Astrocyte (in vitro differentiated cells and primary cell): ENCODE data around the gene RPGRIP1L. TPM values are rescaled to one million over a fixed set of nuclear protein-coding genes. Genes with fewer than 3 reads are reported as not detected.

Experiments
- DNase-seq: peaks from one replicate; pipeline ENCODE4 v3.0.0-alpha.2; 2010; ENCODE audit warnings: low read depth
- FAIRE-seq: peaks from 2 replicates; lab custom pipeline; 2011; peaks lifted over from hg19 to GRCh38; lab: Jason Lieb, UNC
- H2AFZ ChIP-seq: 2 replicates; pipeline ENCODE4 v1.6.0; 2012; ENCODE audit warnings: low read depth, low read length, inconsistent platforms
- H3K27ac ChIP-seq: 2 replicates; pipeline ENCODE4 v1.5.1; 2011; ENCODE audit warnings: low read depth, low read length, inconsistent platforms
- H3K27me3 ChIP-seq: 2 replicates; pipeline ENCODE4 v1.6.0; 2011; ENCODE audit warnings: low read length, inconsistent platforms; ENCODE audit not compliant: insufficient read depth
- H3K36me3 ChIP-seq: 2 replicates; pipeline ENCODE4 v1.5.1; 2011; ENCODE audit warnings: low read length, inconsistent platforms; ENCODE audit not compliant: insufficient read depth
- H3K4me1 ChIP-seq: 2 replicates; pipeline ENCODE4 v1.5.1; 2011; ENCODE audit warnings: low read length, inconsistent platforms; ENCODE audit not compliant: insufficient read depth
- H3K4me2 ChIP-seq: 2 replicates; pipeline ENCODE4 v1.6.0; 2012; ENCODE audit warnings: low read length, inconsistent platforms
- H3K4me3 ChIP-seq: 2 replicates; pipeline ENCODE4 v1.5.1; 2011; ENCODE audit warnings: low read depth, mild to moderate bottlenecking, low read length, inconsistent platforms; ENCODE audit not compliant: insufficient read depth
- H3K79me2 ChIP-seq: 2 replicates; pipeline ENCODE4 v1.6.0; 2012; ENCODE audit warnings: mild to moderate bottlenecking, low read length, inconsistent platforms; ENCODE audit not compliant: insufficient read depth
- H3K9ac ChIP-seq: 2 replicates; pipeline ENCODE4 v1.6.0; 2012; ENCODE audit warnings: mild to moderate bottlenecking, low read length, inconsistent platforms
- H3K9me3 ChIP-seq: 2 replicates; pipeline ENCODE4 v1.5.1; 2012; ENCODE audit warnings: low read depth, mild to moderate bottlenecking, low read length, inconsistent platforms; ENCODE audit not compliant: insufficient read depth
- H4K20me1 ChIP-seq: 2 replicates; pipeline ENCODE4 v1.6.0; 2012; ENCODE audit warnings: low read length, inconsistent platforms; ENCODE audit not compliant: insufficient read depth
- H3K27ac Mint-ChIP-seq: one replicate; pipeline ENCODE4 v1.8.0; 2021; ENCODE audit warnings: mild to moderate bottlenecking, mixed read lengths; ENCODE audit not compliant: unreplicated experiment
- H3K27me3 Mint-ChIP-seq: one replicate; pipeline ENCODE4 v1.8.0; 2021; ENCODE audit warnings: low read depth, mixed read lengths; ENCODE audit not compliant: unreplicated experiment
- H3K36me3 Mint-ChIP-seq: one replicate; pipeline ENCODE4 v1.8.0; 2021; ENCODE audit warnings: low read depth, mixed read lengths; ENCODE audit not compliant: unreplicated experiment
- H3K4me1 Mint-ChIP-seq: one replicate; pipeline ENCODE4 v1.8.0; 2021; ENCODE audit warnings: low read depth, mixed read lengths; ENCODE audit not compliant: unreplicated experiment
- H3K4me3 Mint-ChIP-seq: one replicate; pipeline ENCODE4 v1.8.0; 2021; ENCODE audit warnings: mild to moderate bottlenecking, moderate library complexity, mixed read lengths; ENCODE audit not compliant: unreplicated experiment
- H3K9me3 Mint-ChIP-seq: one replicate; pipeline ENCODE4 v1.8.0; 2021; ENCODE audit warnings: mild to moderate bottlenecking, mixed read lengths; ENCODE audit not compliant: unreplicated experiment
- CTCF ChIP-seq: IDR thresholded peaks from 2 replicates; pipeline ENCODE4 v1.5.1; 2011; ENCODE audit warnings: low read depth, mild to moderate bottlenecking, inconsistent platforms, low read length, moderate library complexity; ENCODE audit not compliant: insufficient read depth
- EZH2 ChIP-seq: IDR thresholded peaks from 2 replicates; pipeline ENCODE4 v1.6.1; 2012; ENCODE audit warnings: mild to moderate bottlenecking, low read length, inconsistent platforms; ENCODE audit not compliant: insufficient read depth
- total RNA-seq: library from RNA; stranded (reverse); gene quantifications from 2 replicates; pipeline ENCODE4 v1.2.1, GENCODE V29; 2021

RPGRIP1L gene
- total RNA-seq, 1 donor from 2014 or later, result 18.1 TPM

GRCh38 chr16:53601961-53602360, 101.7 kb downstream of the RPGRIP1L start:
- TF ChIP-seq EZH2, result no peak
- no peak for TF ChIP-seq CTCF
- H3K9me3 ChIP-seq, result no peaks in the 10 kb centered on the region
- no peak overlapping the region for H2AFZ ChIP-seq
- H3K4me2 ChIP-seq, result no peak overlapping the region
- no peak overlapping the region for H3K4me3 Mint-ChIP-seq
- no peak overlapping the region for H3K4me3 ChIP-seq
- FAIRE-seq, result no peak
- H3K27ac ChIP-seq, result no peak overlapping the region
- no peaks in the 10 kb centered on the region for H3K27me3 ChIP-seq
- H3K27ac Mint-ChIP-seq, result no peak overlapping the region
- H3K4me1 ChIP-seq, result no peaks in the 10 kb centered on the region
- no peak for DNase-seq
- H3K9ac ChIP-seq, result no peak overlapping the region
- H4K20me1 ChIP-seq, result no peaks in the 10 kb centered on the region
- H3K4me1 Mint-ChIP-seq, result no peaks in the 10 kb centered on the region
- H3K9me3 Mint-ChIP-seq, result no peaks in the 10 kb centered on the region
- peaks cover 8% of the 10 kb centered on the region for H3K36me3 Mint-ChIP-seq
- no peaks in the 10 kb centered on the region for H3K79me2 ChIP-seq
- H3K27me3 Mint-ChIP-seq, result no peaks in the 10 kb centered on the region
- H3K36me3 ChIP-seq, result peaks cover 8% of the 10 kb centered on the region

- no peak overlapping the region for H3K27ac ChIP-seq
- H3K4me1 ChIP-seq, result no peaks in the 10 kb centered on the region
- no peak overlapping the region for H3K4me3 Mint-ChIP-seq
- H3K4me3 ChIP-seq, result no peak overlapping the region
- H3K36me3 ChIP-seq, result peaks cover 8% of the 10 kb centered on the region
- FAIRE-seq (no peak), DNase-seq (no peak)
- no peaks in the 10 kb centered on the region for H3K9me3 ChIP-seq
- no peak overlapping the region for H3K4me2 ChIP-seq
- H3K27ac Mint-ChIP-seq, result no peak overlapping the region
- no peaks in the 10 kb centered on the region for H3K27me3 ChIP-seq
- TF ChIP-seq CTCF (no peak), EZH2 (no peak)
- no peaks in the 10 kb centered on the region for H4K20me1 ChIP-seq
- H3K27me3 Mint-ChIP-seq, result no peaks in the 10 kb centered on the region
- no peak overlapping the region for H2AFZ ChIP-seq
- H3K9ac ChIP-seq, result no peak overlapping the region
- H3K9me3 Mint-ChIP-seq, result no peaks in the 10 kb centered on the region
- peaks cover 6% of the 10 kb centered on the region for H3K36me3 Mint-ChIP-seq
- H3K4me1 Mint-ChIP-seq, result no peaks in the 10 kb centered on the region
- no peaks in the 10 kb centered on the region for H3K79me2 ChIP-seq
These were observed 103.0 kb downstream of the RPGRIP1L start for GRCh38 chr16:53600616-53601015.

- FAIRE-seq (no peak), DNase-seq (no peak)
- Mint-ChIP-seq H3K4me3 (no peak overlapping the region), H3K27me3 (no peaks in the 10 kb centered on the region), H3K36me3 (peaks cover 10% of the 10 kb centered on the region), H3K4me1 (no peaks in the 10 kb centered on the region), H3K9me3 (peaks cover under 1% of the 10 kb centered on the region), H3K27ac (no peak overlapping the region)
- Histone ChIP-seq H3K4me3 (no peak overlapping the region), H3K27me3 (no peaks in the 10 kb centered on the region), H3K36me3 (peaks cover 8% of the 10 kb centered on the region), H3K79me2 (no peaks in the 10 kb centered on the region), H2AFZ (no peak overlapping the region), H3K9ac (no peak overlapping the region), H3K9me3 (no peaks in the 10 kb centered on the region), H3K4me1 (no peaks in the 10 kb centered on the region), H3K4me2 (no peak overlapping the region), H3K27ac (no peak overlapping the region), H4K20me1 (no peaks in the 10 kb centered on the region)
- TF ChIP-seq CTCF, result no peak
- no peak for TF ChIP-seq EZH2
These were observed 103.5 kb downstream of the RPGRIP1L start for GRCh38 chr16:53600126-53600525.
